GM12878 (cell line): ENCODE data around the gene KIF2C. TPM values are rescaled to one million over a fixed set of nuclear protein-coding genes. Genes with fewer than 3 reads are reported as not detected.

Experiments used
- ATAC-seq: fragments of 200-7000 bp; cut with Tn5 transposase; 3 replicates; pipeline ENCODE4 v1.9.1; 2020; ENCODE audit warnings: mild to moderate bottlenecking, moderate library complexity
- BruUV-seq: library from RNA; stranded (reverse); fragments of 400-500 nt; replicated peaks from 2 replicates; lab custom pipeline; 2021; lab: Mats Ljungman, UMichigan
- CTCF ChIA-PET: fragments of 300-600 bp; sonication (Branson Sonifier 250); formaldehyde crosslinking; extraction: SDS; loops from one replicate; lab custom pipeline; 2021; ENCODE audit warnings: inconsistent platforms; lab: Yijun Ruan, JAX
- POLR2A ChIA-PET: fragments of 350-600 bp; formaldehyde crosslinking; extraction: SDS; loops from one replicate; lab custom pipeline; 2021; ENCODE audit warnings: inconsistent platforms; lab: Charles Lee
- RAD21 ChIA-PET: fragments of 300-600 bp; sonication (Branson Sonifier 250); formaldehyde crosslinking; loops from one replicate; lab custom pipeline; 2023; ENCODE audit warnings: antibody characterized with exemption; ENCODE audit not compliant: unreplicated experiment; lab: Charles Lee
- SMC1A ChIA-PET: fragments of 300-600 bp; sonication (Branson Sonifier 250); formaldehyde crosslinking; loops from one replicate; lab custom pipeline; 2023; ENCODE audit not compliant: unreplicated experiment, uncharacterized antibody; lab: Charles Lee
- DNase-seq: peaks from one replicate; pipeline ENCODE4 v3.0.0-alpha.2; 2011; ENCODE audit warnings: low read depth, low spot score
- FAIRE-seq: peaks from 3 replicates; lab custom pipeline; 2011; peaks lifted over from hg19 to GRCh38; lab: Jason Lieb, UNC
- H2AFZ ChIP-seq: 2 replicates; pipeline ENCODE4 v1.6.0; 2011; ENCODE audit warnings: low read depth, low read length, control low read depth; ENCODE audit not compliant: control insufficient read depth
- H3K27ac ChIP-seq: 2 replicates; pipeline ENCODE4 v1.5.1; 2011; ENCODE audit warnings: control low read depth; ENCODE audit not compliant: control insufficient read depth, insufficient read depth
- H3K27me3 ChIP-seq, 2 experiments: replicated peaks in 1 of 2; 2 replicates each; pipeline versions ENCODE4 v1.6.0 to v1.6.1; 2011; ENCODE audit warnings: low read length in 1 of 2; ENCODE audit not compliant: control insufficient read depth in 2 of 2, insufficient read depth in 2 of 2
- H3K36me3 ChIP-seq, 2 experiments: 2 replicates each; pipeline ENCODE4 v1.5.1; 2011; ENCODE audit warnings: low read length in 1 of 2; ENCODE audit not compliant: control insufficient read depth in 2 of 2, insufficient read depth in 2 of 2
- H3K4me1 ChIP-seq: 2 replicates; pipeline ENCODE4 v1.6.1; 2011; ENCODE audit warnings: mild to moderate bottlenecking, low read length, moderate library complexity, mixed read lengths; ENCODE audit not compliant: control insufficient read depth, insufficient read depth
- H3K4me2 ChIP-seq: 2 replicates; pipeline ENCODE4 v1.6.0; 2011; ENCODE audit warnings: control low read depth; ENCODE audit not compliant: control insufficient read depth, insufficient read depth
- H3K4me3 ChIP-seq: fragments of 200-600 bp; sonication (generic); 2 replicates; pipeline ENCODE4 v1.5.1; 2016
- H3K79me2 ChIP-seq: 2 replicates; pipeline ENCODE4 v1.6.0; 2011; ENCODE audit warnings: low read length; ENCODE audit not compliant: control insufficient read depth, insufficient read depth
- H3K9ac ChIP-seq: 2 replicates; pipeline ENCODE4 v1.8.0; 2011; ENCODE audit warnings: low read length, control low read depth, mixed read lengths; ENCODE audit not compliant: control insufficient read depth, insufficient read depth
- H3K9me3 ChIP-seq: replicated peaks from 3 replicates; pipeline ENCODE4 v1.5.1; 2011; ENCODE audit warnings: mild to moderate bottlenecking, low read length; ENCODE audit not compliant: control insufficient read depth, insufficient read depth
- H4K20me1 ChIP-seq: 2 replicates; pipeline ENCODE4 v1.6.0; 2011; ENCODE audit not compliant: control insufficient read depth, insufficient read depth
- BCL11A ChIP-seq: IDR thresholded peaks from 2 replicates; pipeline ENCODE4 v1.6.1; 2011; ENCODE audit warnings: low read depth, low read length
- MXI1 ChIP-seq: fragments of 150-350 bp; IDR thresholded peaks from 2 replicates; pipeline ENCODE4 v1.6.1; 2011; ENCODE audit warnings: low read depth, mild to moderate bottlenecking, inconsistent platforms, low read length, improper control_type of control experiment
- POLR2AphosphoS2 ChIP-seq: IDR thresholded peaks from 2 replicates; pipeline ENCODE4 v1.6.1; 2011; ENCODE audit warnings: low read depth, mild to moderate bottlenecking, low read length, improper control_type of control experiment, moderate library complexity
- RB1 ChIP-seq: fragments of 450-650 bp; formaldehyde crosslinking; IDR thresholded peaks from 2 replicates; pipeline ENCODE4 v1.6.1; 2017; ENCODE audit warnings: mild to moderate bottlenecking, borderline replicate concordance
- WGBS: methylation state at CpG from one replicate; pipeline ENCODE4 v1.1.6; 2016; ENCODE audit warnings: low lambda C conversion rate; ENCODE audit not compliant: insufficient replicate concordance, insufficient coverage; ENCODE audit errors: missing lambda C conversion rate; 5-methylcytosine and 5-hydroxymethylcytosine counted together
- in situ Hi-C: fragments of 300-500 bp; cut with MboI; formaldehyde crosslinking; loops from 9 replicates; pipeline ENCODE4 v1.14.3; 2018; ENCODE audit warnings: mixed read lengths
- intact Hi-C: fragments of 100-400 bp; cut with micrococcal nuclease; formaldehyde crosslinking; loops from one replicate; pipeline ENCODE4 v1.14.2; 2022; ENCODE audit not compliant: unreplicated experiment
- polyA plus RNA-seq, 11 experiments: library from polyadenylated mRNA; depleted of rRNA in 4 of 11; unstranded in 6 of 11; stranded (reverse) in 5 of 11; fragments of >200 nt; fragmentation: Nextera tagmentation in 4 of 11; fragmentation: Illumina TruSeq in 1 of 11; extraction: Ambion mirVana in 4 of 11; extraction: Trizol in 1 of 11; gene quantifications; 1 replicate in 1 of 11; 2 replicates in 10 of 11; pipeline versions ENCODE4 v1.2.1 to v1.2.3, GENCODE V29; 2011 to 2016; ENCODE audit warnings: inconsistent platforms in 2 of 11, missing spikeins in 2 of 11, low read depth in 1 of 11
- total RNA-seq, 4 experiments: library from RNA; depleted of rRNA in 3 of 4; stranded (reverse); fragments of >200 nt in 3 of 4; fragmentation: Illumina TruSeq in 1 of 4; extraction: Trizol in 1 of 4; gene quantifications; 2 replicates each; pipeline versions ENCODE4 v1.2.1 to v1.2.3, GENCODE V29; 2013 to 2021
- TF ChIP-seq, protein P1 (sequence below): IDR thresholded peaks from 2 replicates; pipeline ENCODE4 v1.6.1; 2012; ENCODE audit warnings: low read depth, low read length, improper control_type of control experiment

KIF2C gene
- total and polyA plus RNA-seq, 10 of the 15 experiments (the other 5 are each of a cell fraction or from before 2014, with no cell fraction given): 42.3 to 104 (median 83.8) TPM

GRCh38 chr1:44784094-44785028, 44.7 kb downstream of the KIF2C start (continued):
- peak; percentile 27; the same call in 1 of the 2 replicates for TF ChIP-seq RB1
- TF ChIP-seq POLR2AphosphoS2: no peak

DNA sequence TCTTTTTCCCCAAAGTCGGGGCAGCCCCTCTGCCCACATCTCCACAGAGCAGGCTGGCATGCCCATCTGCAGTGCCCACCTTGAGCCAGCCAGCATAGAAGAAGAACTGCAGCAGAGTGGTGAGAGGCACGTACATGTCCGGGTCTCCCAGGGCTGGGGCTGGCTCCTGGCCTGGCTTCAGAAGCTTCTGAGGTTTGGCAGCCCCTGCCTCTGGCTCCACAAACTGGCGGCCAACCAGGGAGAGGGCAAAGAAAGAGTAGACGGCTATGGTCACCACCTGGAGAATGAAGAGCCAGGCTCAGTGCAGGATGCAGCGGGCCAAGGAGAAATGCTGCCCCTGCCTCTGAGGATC, 45.4 kb downstream of the KIF2C start:
- in situ Hi-C loops: no loop called here
- peaks cover 30% of the 10 kb centered on the region for H3K4me1 ChIP-seq
- no peaks in the 10 kb centered on the region for H3K27me3 ChIP-seq
- FAIRE-seq: no peak
- TF ChIP-seq, protein P1, sequence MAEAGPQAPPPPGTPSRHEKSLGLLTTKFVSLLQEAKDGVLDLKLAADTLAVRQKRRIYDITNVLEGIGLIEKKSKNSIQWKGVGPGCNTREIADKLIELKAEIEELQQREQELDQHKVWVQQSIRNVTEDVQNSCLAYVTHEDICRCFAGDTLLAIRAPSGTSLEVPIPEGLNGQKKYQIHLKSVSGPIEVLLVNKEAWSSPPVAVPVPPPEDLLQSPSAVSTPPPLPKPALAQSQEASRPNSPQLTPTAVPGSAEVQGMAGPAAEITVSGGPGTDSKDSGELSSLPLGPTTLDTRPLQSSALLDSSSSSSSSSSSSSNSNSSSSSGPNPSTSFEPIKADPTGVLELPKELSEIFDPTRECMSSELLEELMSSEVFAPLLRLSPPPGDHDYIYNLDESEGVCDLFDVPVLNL: no peak
- no peak for TF ChIP-seq BCL11A
- no peak for TF ChIP-seq MXI1
- TF ChIP-seq, all 136 proteins: peak for 0
- H2AFZ ChIP-seq: no peak overlapping the region; the same call in 1 of the 2 replicates
- no peak overlapping the region for H3K9ac ChIP-seq
- peak overlapping the region; percentile 95 for H3K4me2 ChIP-seq
- ATAC-seq (peak; percentile 3), DNase-seq (no peak)
- H3K36me3 ChIP-seq: peaks cover 0 to 12% of the 10 kb centered on the region in 2 experiments; a peak in 2 of 4 replicates
- RAD21 ChIA-PET: interaction anchor here (0.6 to 2.8 kb wide), 3 partner anchors 9 to 226 kb away, joined by 4 to 11 read pairs (median 4); partner anchors contain the start of genes HECTD3, PLK3, RPS8 and UROD
- no peak overlapping the region for H3K27ac ChIP-seq
- no peaks in the 10 kb centered on the region; the same call in 1 of the 2 replicates for H4K20me1 ChIP-seq
- H3K4me3 ChIP-seq: no peak overlapping the region
- POLR2A ChIA-PET: interaction anchor here (0.6 to 3.0 kb wide), 9 partner anchors 8 to 1073 kb away, joined by 3 to 29 read pairs (median 6); partner anchors contain the start of genes RNU5D-1 and RPS8
- SMC1A ChIA-PET: interaction anchor here (0.6 to 2.5 kb wide), 6 partner anchors 8 to 63 kb away, joined by 3 to 9 read pairs (median 5); partner anchors contain the start of genes PLK3 and RNU5D-1
- intact Hi-C loops: no loop called here
- no TSS peak for BruUV-seq
- WGBS: 62% methylated on average over 6 of the region's 6 CpGs
- no peaks in the 10 kb centered on the region; the same call in 1 of the 2 replicates for H3K79me2 ChIP-seq
- H3K9me3 ChIP-seq: no peaks in the 10 kb centered on the region
- CTCF ChIA-PET: interaction anchor here (0.6 to 5.2 kb wide), 19 partner anchors 8 to 1936 kb away, joined by 3 to 40 read pairs (median 4); partner anchors contain the start of genes BTBD19, PLK3, RNU5D-1 and RPS8
